WI38 (cell line): ENCODE data around the gene NMNAT3.

ENCODE experiments used
- H3K4me3 ChIP-seq: 2 replicates; pipeline ENCODE4 v1.5.1; 2011; ENCODE audit warnings: low read depth, mild to moderate bottlenecking, control low read depth, low read length
- CTCF ChIP-seq: IDR thresholded peaks from 2 replicates; pipeline ENCODE4 v1.5.1; 2012; ENCODE audit warnings: low read depth, mild to moderate bottlenecking, control low read depth, low read length

Gene NMNAT3

DNA sequence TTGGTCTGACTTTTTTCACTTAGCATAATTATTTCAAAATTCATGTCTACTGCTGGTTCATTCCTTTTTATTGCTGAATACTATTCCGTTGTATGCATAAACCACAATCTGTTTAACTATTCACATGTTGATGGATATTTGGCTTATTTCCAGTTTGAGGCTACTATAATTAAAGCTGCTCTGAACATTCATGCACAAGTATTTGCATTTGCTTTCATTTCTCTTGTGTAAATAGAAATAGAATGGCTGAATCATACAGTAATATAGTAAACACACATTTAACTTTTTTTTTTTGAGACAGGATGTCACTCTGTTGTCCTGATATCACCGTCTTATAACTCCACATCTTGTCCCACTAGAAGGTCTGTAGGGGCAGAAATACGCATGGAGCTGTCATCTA is 57.3 kb downstream of the NMNAT3 start:
- H3K4me3 ChIP-seq: no peak overlapping the region
- no peak for TF ChIP-seq CTCF

DNA sequence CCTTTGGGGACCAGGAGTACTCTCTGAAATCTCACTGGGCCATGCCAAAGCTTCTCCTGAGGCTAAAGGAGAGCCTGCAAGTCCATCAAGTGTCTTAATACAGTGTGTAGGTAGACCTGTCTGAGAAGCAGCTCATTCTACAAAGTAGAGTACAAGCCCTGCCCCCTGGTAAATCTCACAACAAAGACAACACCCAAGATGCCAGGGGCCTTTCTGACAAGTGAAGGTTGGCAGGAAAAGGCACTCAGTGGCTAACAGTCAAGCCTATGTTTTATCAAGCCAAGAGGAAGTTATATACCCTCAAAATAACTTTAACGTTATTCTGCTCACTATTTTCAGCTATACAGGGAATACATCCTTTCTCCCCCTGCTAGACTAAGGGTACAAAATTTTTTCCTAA is 58.3 kb downstream of the NMNAT3 start:
- H3K4me3 ChIP-seq: no peak overlapping the region
- TF ChIP-seq CTCF: no peak

- H3K4me3 ChIP-seq: no peak overlapping the region
- no peak for TF ChIP-seq CTCF
These were observed 60.0 kb downstream of the NMNAT3 start for GRCh38 chr3:139617672-139618268.

- H3K4me3 ChIP-seq: no peak overlapping the region
- TF ChIP-seq CTCF: no peak
These were observed 66.2 kb downstream of the NMNAT3 start for GRCh38 chr3:139611528-139611927.

DNA sequence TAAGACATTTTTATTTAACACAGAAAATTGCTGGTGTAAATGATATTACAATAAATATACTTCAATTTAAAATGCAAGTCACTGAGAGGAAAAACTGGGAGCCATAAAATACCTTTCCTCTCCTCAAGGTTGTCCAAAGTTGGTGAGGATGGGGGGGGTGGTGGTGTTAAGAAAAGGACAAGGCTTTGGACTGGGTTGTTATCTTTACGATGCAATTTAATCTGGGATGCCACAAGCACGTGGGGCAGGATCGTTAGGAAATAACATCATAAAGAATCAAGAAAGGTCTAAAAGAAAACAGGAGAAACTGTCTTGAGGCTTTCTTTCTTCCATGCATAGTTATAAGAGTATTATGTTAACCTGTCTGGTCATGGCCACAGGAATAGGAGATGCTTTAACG is 66.9 kb downstream of the NMNAT3 start:
- no peak overlapping the region for H3K4me3 ChIP-seq
- TF ChIP-seq CTCF: no peak

DNA sequence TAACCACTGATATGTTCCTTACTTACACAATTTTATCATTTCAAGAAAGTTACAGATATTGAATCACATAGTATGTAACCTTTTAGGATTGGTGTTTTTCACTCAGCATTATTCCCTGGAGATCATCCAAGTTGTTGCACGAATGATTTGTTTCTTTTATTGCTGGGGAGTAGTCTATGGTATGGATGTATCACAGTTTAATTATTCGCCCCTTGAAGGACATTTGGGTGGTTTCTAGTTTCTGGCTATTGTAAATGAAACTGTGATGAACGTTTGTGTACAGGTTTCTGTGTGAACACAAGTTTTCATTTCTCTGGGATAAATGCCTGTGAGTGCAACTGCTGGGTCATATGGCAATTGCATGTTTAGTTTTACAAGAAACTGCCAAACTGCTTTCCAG is 68.8 kb downstream of the NMNAT3 start:
- no peak for TF ChIP-seq CTCF
- no peak overlapping the region for H3K4me3 ChIP-seq

- TF ChIP-seq CTCF: no peak
- no peak overlapping the region for H3K4me3 ChIP-seq
These were observed 69.7 kb downstream of the NMNAT3 start for GRCh38 chr3:139608108-139608380.
